Measurements from ENCODE around the gene SLC25A27.

SLC25A27 gene

GRCh38 chr6:46605091-46605797 is 47.5 kb upstream of the SLC25A27 start:
- ChIA-PET POLR2A (no interaction called here), CTCF (interaction anchor here (0.7 to 0.8 kb wide), 3 partner anchors 42 to 114 kb away, joined by 3 to 4 read pairs (median 3); partner anchors contain the start of gene RCAN2)
- Histone ChIP-seq H3K4me3 (ENCODE audit: low read depth, low read length) (no peak overlapping the region), H3K36me3 (ENCODE audit: control insufficient read depth in 2 of 2, insufficient read depth in 1 of 2, low read length in 2 of 2) (no peaks in the 10 kb centered on the region), H3K4me1 (ENCODE audit: control insufficient read depth, insufficient read depth, low read length) (peaks cover 8% of the 10 kb centered on the region), H3K9me3 (ENCODE audit: control insufficient read depth, insufficient read depth, low read depth, low read length) (no peaks in the 10 kb centered on the region), H3K27ac (ENCODE audit: extremely low read depth, low read depth, low read length) (no peak overlapping the region)
- TF ChIP-seq BCL11A (tag by site-specific recombination; IDR thresholded peaks at IDR 0.05; ENCODE audit: low read depth), result no peak
- TF ChIP-seq ZNF391 (tag by site-specific recombination; IDR thresholded peaks at IDR 0.05; ENCODE audit: borderline replicate concordance, low read depth), result no peak
- no peak for TF ChIP-seq ZNF571 (tag by site-specific recombination; IDR thresholded peaks at IDR 0.05)
- TF ChIP-seq OVOL3 (tag by site-specific recombination; IDR thresholded peaks at IDR 0.05), result no peak
- no peak for TF ChIP-seq KLF8 (tag by site-specific recombination; IDR thresholded peaks at IDR 0.05)

GRCh38 chr6:46606338-46606737 is 46.4 kb upstream of the SLC25A27 start:
- ChIA-PET CTCF (interaction anchor here (0.8 kb wide), 1 partner anchor 385 kb away, joined by 3 read pairs; no protein-coding TSS in a partner anchor), POLR2A (no interaction called here)
- H3K4me3 ChIP-seq (ENCODE audit: low read depth, low read length), result no peak overlapping the region
- H3K9me3 ChIP-seq (ENCODE audit: control insufficient read depth, insufficient read depth, low read depth, low read length), result no peaks in the 10 kb centered on the region
- H3K4me1 ChIP-seq (ENCODE audit: control insufficient read depth, insufficient read depth, low read length), result peaks cover 8% of the 10 kb centered on the region
- no peaks in the 10 kb centered on the region for H3K36me3 ChIP-seq (ENCODE audit: control insufficient read depth in 2 of 2, insufficient read depth in 1 of 2, low read length in 2 of 2)
- no peak overlapping the region for H3K27ac ChIP-seq (ENCODE audit: extremely low read depth, low read depth, low read length)
- TF ChIP-seq, protein P1, sequence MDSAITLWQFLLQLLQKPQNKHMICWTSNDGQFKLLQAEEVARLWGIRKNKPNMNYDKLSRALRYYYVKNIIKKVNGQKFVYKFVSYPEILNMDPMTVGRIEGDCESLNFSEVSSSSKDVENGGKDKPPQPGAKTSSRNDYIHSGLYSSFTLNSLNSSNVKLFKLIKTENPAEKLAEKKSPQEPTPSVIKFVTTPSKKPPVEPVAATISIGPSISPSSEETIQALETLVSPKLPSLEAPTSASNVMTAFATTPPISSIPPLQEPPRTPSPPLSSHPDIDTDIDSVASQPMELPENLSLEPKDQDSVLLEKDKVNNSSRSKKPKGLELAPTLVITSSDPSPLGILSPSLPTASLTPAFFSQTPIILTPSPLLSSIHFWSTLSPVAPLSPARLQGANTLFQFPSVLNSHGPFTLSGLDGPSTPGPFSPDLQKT (IDR thresholded peaks at IDR 0.05; ENCODE audit: borderline replicate concordance, low read depth, low read length), result no peak
- TF ChIP-seq ZBTB21 (tag by site-specific recombination; IDR thresholded peaks at IDR 0.05), result no peak
- no peak for TF ChIP-seq ZNF211 (tag by site-specific recombination; IDR thresholded peaks at IDR 0.05; ENCODE audit: low read depth)
- TF ChIP-seq ZNF175 (tag by site-specific recombination; IDR thresholded peaks at IDR 0.05), result no peak
- no peak for TF ChIP-seq ZSCAN18 (tag by site-specific recombination; IDR thresholded peaks at IDR 0.05)
- no peak for TF ChIP-seq ZNF133 (tag by site-specific recombination; IDR thresholded peaks at IDR 0.05)
- TF ChIP-seq ZFP69B (tag by site-specific recombination; IDR thresholded peaks at IDR 0.05), result no peak
- TF ChIP-seq ZNF518A (tag by site-specific recombination; conservative IDR thresholded peaks at IDR 0.05; ENCODE audit: low read depth), result no peak
- TF ChIP-seq BCL6B (tag by site-specific recombination; IDR thresholded peaks at IDR 0.05), result no peak
- TF ChIP-seq ZNF426 (tag by site-specific recombination; IDR thresholded peaks at IDR 0.05), result no peak
- no peak for TF ChIP-seq ZNF621 (tag by site-specific recombination; IDR thresholded peaks at IDR 0.05)
- TF ChIP-seq, protein P2, sequence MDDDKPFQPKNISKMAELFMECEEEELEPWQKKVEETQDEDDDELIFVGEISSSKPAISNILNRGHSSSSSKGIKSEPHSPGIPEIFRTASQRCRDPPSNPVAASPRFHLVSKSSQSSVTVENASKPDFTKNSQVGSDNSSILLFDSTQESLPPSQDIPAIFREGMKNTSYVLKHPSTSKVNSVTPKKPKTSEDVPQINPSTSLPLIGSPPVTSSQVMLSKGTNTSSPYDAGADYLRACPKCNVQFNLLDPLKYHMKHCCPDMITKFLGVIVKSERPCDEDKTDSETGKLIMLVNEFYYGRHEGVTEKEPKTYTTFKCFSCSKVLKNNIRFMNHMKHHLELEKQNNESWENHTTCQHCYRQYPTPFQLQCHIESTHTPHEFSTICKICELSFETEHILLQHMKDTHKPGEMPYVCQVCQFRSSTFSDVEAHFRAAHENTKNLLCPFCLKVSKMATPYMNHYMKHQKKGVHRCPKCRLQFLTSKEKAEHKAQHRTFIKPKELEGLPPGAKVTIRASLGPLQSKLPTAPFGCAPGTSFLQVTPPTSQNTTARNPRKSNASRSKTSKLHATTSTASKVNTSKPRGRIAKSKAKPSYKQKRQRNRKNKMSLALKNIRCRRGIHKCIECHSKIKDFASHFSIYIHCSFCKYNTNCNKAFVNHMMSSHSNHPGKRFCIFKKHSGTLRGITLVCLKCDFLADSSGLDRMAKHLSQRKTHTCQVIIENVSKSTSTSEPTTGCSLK (tag by site-specific recombination; IDR thresholded peaks at IDR 0.05), result no peak
- TF ChIP-seq ZNF398 (tag by site-specific recombination; IDR thresholded peaks at IDR 0.05), result no peak
- no peak for TF ChIP-seq ZNF624 (tag by site-specific recombination; IDR thresholded peaks at IDR 0.05)
- no peak for TF ChIP-seq ZNF792 (tag by site-specific recombination; IDR thresholded peaks at IDR 0.05)
- TF ChIP-seq ZSCAN16 (tag by site-specific recombination; IDR thresholded peaks at IDR 0.05), result no peak
- TF ChIP-seq ZNF571 (tag by site-specific recombination; IDR thresholded peaks at IDR 0.05), result no peak
